NCI-H226 (cell line): ENCODE measurements around the gene NEDD8.
"Not testable (repeated sequence)": the region's sequence is repeated elsewhere in the genome, so short reads cannot be mapped to it uniquely, and the experiment has no call there.

ENCODE experiments used
- DNase-seq: peaks from one replicate; pipeline ENCODE4 v3.0.0-alpha.2; 2015

Gene NEDD8

GRCh38 chr14:24245350-24245749 is 13.2 kb upstream of the NEDD8 start:
- DNase-seq = not testable (repeated sequence)

GRCh38 chr14:24243336-24243836 is 11.2 kb upstream of the NEDD8 start:
- no peak for DNase-seq

GRCh38 chr14:24241829-24242443 is 9.8 kb upstream of the NEDD8 start:
- peak; percentile 84 for DNase-seq

GRCh38 chr14:24240110-24240918 is 8.1 kb upstream of the NEDD8 start:
- no peak for DNase-seq

DNA sequence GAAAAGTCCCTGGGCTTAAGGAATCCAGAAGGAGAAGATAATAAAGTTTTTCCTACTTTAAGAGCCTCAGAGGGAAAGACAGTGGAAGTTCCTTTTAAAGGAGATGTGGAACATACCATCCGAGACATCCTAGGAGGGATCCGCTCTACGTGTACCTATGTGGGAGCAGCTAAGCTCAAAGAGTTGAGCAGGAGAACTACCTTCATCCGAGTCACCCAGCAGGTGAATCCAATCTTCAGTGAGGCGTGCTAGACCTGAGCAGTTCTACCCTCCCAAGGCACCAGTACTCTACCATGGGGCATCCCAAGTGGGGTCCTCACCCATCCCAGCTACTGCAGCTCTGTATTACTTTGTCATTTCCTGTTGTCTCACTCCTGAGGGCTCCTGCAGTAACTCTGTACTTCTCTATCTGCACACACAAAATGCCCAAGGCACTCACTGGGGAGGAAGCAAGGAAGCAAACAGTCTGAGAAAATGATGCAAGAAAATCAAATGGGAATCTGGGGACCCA is 6.4 kb upstream of the NEDD8 start:
- no peak for DNase-seq

DNA sequence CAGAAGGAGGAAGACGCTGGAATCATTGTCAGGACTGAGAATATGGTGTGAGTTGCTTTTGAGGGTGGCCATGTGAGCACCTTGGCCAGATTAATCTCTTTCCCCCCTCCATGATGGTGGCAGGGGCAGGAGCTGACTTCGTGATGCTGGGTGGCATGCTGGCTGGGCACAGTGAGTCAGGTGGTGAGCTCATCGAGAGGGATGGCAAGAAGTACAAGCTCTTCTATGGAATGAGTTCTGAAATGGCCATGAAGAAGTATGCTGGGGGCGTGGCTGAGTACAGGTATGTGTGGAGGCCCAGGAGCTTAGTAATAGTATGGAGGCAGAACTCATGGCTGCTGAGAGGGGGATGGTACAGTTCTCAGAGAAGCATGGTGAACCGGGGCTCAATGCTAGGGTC is 6.0 kb upstream of the NEDD8 start:
- peak; percentile 57 for DNase-seq

DNA sequence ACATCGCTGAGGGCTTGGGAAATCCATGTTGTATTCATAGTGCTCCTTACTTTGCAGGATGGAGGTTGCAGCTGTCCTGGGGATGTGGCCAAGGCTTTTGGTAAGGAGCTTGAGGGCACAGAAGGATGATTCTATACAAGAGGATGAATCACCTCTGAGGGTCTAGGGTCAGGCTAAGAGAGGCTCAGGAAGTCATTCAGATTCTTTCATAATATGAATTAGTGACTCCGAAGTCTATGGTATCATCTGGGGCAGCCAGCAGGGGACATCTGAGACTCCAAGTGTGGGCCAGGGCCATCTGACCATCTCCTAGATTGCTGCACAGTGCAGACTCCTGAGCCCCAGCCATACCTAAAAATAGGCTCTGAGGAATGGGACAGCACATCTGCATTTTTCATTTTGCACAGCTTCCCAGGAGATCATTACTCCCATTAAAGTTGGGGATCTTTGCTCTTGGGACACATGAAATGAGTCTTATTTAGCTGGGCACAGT is 5.3 kb upstream of the NEDD8 start:
- no peak for DNase-seq

DNA sequence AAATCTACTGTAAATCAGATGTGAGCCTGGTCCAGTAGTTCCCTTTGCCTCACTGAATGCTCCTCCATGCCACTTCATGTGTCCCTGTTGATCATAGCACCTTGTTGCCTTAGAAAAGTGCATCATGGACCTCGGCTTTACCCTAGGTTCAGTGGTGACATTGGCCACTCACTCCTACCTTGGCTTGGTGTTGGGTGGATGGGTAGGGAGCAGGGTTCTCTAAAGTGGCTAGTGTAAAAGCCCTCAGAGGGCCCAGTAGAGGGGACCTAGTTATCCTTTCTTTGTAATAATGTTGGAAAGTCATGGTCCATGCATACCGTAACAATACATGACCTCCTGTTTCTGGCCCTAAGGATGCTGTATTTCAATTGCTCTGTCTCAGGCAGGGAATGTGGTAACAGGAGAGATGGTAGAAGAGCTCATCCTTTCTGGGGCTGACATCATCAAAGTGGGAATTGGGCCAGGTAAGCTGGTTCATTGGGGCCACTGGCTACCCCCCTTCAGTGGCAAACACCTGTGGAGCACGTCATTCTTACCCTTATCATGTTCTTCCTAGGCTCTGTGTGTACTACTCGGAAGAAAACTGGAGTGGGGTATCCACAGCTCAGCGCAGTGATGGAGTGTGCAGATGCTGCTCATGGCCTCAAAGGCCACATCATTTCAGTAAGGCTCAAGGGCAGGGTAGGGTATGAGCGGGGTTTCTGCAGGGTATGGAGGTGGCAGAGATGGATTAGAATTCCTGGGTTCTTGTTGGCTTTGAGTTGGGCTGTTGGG is 4.7 kb upstream of the NEDD8 start:
- no peak for DNase-seq

GRCh38 chr14:24235804-24236688 is 3.9 kb upstream of the NEDD8 start:
- no peak for DNase-seq

DNA sequence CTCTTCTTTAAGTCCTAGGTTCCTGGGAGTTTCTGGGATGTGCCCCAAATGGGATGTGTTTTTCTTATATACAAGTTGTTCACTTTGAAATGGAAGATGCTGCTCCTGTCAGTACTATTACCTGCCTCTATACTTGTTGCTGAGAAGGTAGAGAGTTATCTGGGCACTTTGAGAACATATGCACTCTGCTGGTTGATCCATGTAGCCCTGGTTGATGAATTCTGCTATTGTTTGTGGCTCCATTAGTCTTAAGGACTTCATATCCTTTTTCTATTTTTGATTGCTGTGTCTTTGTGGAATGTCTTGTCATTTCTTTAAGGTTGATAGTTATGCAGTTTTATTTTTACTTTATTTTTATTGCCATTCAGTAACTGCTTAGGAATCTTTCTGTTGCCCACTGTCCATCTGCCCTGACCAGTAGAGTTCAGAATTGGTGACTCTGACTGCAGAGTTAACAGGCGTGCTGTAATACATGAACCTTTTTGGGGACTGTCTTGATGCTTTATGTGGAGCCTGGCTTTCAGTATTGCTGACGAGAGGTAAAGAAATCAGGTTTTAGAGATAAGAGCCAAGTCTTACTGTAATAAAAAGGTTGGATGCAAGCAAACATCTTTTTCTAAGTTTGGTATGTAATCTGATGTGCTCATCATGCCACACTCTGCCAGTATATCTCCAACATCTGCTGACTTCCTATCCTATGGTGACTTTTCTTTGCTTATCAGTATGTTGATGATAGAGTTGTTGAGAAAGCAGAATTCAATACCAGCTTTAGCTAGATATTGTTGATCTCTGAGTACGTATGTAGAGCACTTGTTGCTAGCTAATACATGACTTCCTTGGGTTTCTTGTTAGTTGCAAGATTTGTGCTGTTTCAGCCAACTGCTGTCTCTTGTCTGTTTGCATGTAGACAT is 2.2 kb upstream of the NEDD8 start:
- no peak for DNase-seq

DNA sequence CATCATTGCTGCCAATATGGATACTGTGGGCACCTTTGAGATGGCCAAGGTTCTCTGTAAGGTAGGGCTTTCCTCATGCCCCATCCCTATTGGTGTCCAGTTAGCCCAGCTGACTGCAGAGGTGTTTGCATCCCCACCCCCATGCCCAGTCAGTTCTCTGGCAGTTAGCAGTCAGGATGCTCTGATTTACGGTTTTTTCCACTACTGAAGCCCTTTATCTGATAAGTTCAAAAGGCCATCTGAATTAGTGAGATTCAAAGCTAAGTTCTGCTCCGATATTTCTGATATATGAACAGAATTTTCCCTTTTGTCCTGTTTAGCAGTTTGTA is 1.3 kb upstream of the NEDD8 start:
- peak; percentile 22 for DNase-seq

DNA sequence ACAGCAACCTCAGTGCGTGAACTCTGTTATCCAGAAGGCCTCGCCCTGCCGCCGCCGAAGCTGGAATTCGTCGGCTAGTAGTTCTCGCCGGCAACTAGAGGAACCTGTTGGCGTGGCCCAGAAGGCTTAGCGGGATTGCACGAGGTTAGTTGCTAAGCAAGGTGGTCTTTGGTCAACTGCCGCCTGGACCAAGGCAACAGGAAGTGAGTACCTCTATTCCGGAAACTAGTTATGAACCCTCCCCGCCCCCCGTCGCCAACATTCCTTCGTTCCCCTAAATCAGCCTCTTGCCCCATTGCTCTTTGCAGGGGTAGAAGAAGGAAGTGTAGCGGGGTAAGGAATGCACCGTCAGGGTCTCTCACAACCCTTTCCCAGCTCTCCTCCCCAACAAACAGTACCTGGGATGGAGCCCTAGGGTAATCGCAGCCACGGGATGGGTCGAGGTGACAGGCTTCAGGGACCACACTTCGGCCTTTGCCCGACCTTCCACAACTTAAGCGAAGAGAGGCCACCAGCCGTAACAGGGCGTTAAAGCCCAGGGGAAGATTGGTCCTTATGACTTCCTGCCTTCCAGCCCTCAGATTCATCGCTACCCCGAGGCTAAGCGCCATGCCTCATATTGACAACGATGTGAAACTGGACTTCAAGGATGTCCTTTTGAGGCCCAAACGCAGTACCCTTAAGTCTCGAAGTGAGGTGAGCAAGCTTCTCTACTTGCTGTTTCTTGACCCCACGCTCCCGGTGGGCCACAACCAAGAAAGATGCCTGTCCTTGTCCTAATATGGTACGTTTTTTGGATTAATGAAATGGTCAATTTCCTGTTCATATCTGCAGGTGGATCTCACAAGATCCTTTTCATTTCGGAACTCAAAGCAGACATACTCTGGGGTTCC is 724 bp upstream of the NEDD8 start, which contains the start of gene GMPR2:
TSS of gene GMPR2 (plus strand) at position 285 of the 893 bp plus-strand sequence. CDS start at position 610, 325 bp downstream.
- no peak for DNase-seq

DNA sequence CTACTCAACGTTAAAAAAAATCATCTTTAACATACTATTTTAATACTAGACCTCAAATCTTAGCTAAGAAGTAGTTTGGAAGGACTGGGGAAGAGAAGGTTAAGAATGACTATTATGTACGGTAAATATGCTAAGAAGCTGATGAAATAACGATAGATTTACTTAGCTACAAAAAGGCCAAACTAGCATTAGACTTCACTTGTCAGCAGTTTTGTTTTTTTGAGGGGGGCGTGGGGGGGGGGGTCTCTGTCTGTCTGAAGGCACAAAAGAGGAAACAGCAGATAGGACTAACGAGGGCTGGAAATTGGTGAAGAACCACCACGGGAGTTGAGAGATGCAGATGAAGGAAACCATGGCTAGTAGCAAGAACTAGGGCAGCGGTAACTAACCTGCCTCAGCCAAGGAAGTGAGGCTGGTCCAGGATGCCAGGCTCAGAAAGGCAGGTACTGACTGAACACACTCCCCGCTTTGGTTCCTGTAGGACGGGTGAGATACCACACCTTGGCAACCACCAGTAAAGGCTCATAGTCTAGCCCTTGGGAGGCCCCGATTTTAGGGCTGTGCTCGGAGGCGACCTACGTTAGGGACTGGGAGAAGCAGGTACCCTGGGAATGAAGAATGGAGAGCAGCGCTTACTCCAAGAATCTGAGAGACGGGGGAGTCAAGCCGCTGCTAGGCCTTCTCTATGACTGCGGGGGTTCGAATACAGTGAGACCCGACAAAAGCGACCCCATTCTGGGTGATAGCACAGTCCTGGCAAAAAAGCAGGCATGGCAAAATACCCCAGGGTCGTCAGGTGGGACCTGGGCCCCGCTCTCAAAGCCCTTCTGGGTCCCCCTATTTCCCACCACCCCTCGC is 675 bp downstream of the NEDD8 start:
- DNase-seq = no peak

- no peak for DNase-seq
Observed at GRCh38 chr14:24228902-24229301, 3.3 kb downstream of the NEDD8 start.

GRCh38 chr14:24226473-24226872 is 5.7 kb downstream of the NEDD8 start:
- DNase-seq = no peak

DNA sequence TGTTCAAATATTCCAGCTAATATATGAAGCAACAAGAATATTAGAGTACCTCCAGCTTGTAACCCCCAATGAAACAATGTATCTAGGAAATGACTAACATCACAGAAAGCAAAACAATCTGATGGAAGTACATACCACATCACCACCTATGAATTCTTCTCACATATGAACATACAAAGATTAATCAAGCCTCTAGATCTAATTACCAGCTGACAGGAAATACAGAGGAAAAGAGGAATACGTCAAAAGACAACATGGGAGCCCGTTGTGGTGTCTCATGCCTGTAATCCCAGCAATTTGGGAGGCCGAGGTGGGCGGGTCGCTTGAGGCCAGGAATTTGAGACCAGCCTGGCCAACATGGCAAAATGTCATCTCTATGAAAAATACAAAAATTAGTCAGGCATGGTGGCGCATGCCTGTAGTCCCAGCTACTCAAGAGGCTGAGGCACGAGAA is 7.5 kb downstream of the NEDD8 start:
- peak; percentile 90 for DNase-seq

GRCh38 chr14:24222987-24223386 is 9.2 kb downstream of the NEDD8 start:
- DNase-seq = not testable (repeated sequence)

- no peak for DNase-seq
Observed at GRCh38 chr14:24219521-24219920, 12.6 kb downstream of the NEDD8 start.

DNA sequence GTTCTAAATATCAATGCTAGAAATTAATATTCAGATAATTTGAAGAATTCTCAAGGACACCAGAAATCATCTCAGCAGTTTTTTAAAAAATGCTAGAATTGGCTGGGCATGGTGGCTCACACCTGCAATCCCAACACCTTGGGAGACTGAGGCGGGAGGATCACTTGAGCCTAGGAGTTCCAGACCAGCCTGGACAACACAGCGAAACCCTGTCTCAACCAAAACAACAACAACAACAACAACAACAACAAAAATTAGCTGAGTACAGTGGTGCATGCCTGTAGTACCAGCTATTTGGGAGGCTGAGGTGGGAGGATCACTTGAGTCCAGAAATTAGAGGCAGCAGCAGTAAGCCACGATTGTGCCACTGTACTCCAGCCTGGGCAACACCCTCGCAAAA is 13.1 kb downstream of the NEDD8 start:
- no peak for DNase-seq
